HCT116 (cell line): Measurements from ENCODE around the gene MYOM1. TPM values are rescaled to one million over a fixed set of nuclear protein-coding genes. Genes with fewer than 3 reads are reported as not detected.

ENCODE experiments used
- ATAC-seq: fragments of 200-7000 bp; cut with Tn5 transposase; 2 replicates; pipeline ENCODE4 v1.9.1; 2020; ENCODE audit warnings: mild to moderate bottlenecking, moderate library complexity
- BruUV-seq: library from RNA; stranded (reverse); fragments of 400-500 nt; replicated peaks from 2 replicates; lab custom pipeline; 2021; lab: Mats Ljungman, UMichigan
- CTCF ChIA-PET: fragments of 300-600 bp; sonication (Branson Sonifier 250); formaldehyde crosslinking; loops from one replicate; lab custom pipeline; 2021; ENCODE audit warnings: antibody characterized with exemption; lab: Charles Lee
- POLR2A ChIA-PET: fragments of 300-600, 350-600 bp; sonication (Branson Sonifier 250); formaldehyde crosslinking; loops from one replicate; lab custom pipeline; 2021; ENCODE audit warnings: antibody characterized with exemption; lab: Charles Lee
- RAD21 ChIA-PET, 2 experiments: fragments of 300-600 bp; sonication (Branson Sonifier 250); formaldehyde crosslinking; loops; one replicate each; lab custom pipeline; 2023; ENCODE audit warnings: low total read pairs in 2 of 2; ENCODE audit not compliant: uncharacterized antibody in 2 of 2, unreplicated experiment in 2 of 2, low non-redundant PET in 1 of 2; lab: Charles Lee
- DNase-seq: peaks from one replicate; pipeline ENCODE4 v3.0.0-alpha.2; 2010; ENCODE audit warnings: low read depth, low spot score
- H2AFZ ChIP-seq: fragments of 200-600 bp; shearing (Covaris generic), sonication (generic); 2 replicates; pipeline ENCODE4 v1.6.1; 2017; ENCODE audit warnings: low read depth, mixed run types, mixed read lengths, antibody characterized with exemption, low read length; ENCODE audit not compliant: poor library complexity, severe bottlenecking
- H3K27ac ChIP-seq: 2 replicates; pipeline ENCODE4 v1.5.1; 2012; ENCODE audit warnings: low read depth, low read length
- H3K27me3 ChIP-seq: fragments of 200-600 bp; sonication (generic); 2 replicates; pipeline ENCODE4 v1.6.1; 2016; ENCODE audit warnings: mixed run types, low read length, mixed read lengths; ENCODE audit not compliant: insufficient read depth
- H3K36me3 ChIP-seq, 2 experiments: fragments of 200-500 bp in 1 of 2; fragments of 200-600 bp in 1 of 2; sonication (Bioruptor generic) in 1 of 2; sonication (generic) in 1 of 2; 2 replicates each; pipeline versions ENCODE4 v1.5.1 to v1.6.1; 2014 to 2016; ENCODE audit warnings: low read length in 2 of 2, inconsistent platforms in 1 of 2, mixed read lengths in 1 of 2, mixed run types in 1 of 2; ENCODE audit not compliant: insufficient read depth in 2 of 2, control insufficient read depth in 1 of 2
- H3K4me1 ChIP-seq, 2 experiments: fragments of 200-600 bp in 1 of 2; sonication (generic) in 1 of 2; 2 replicates each; pipeline versions ENCODE4 v1.5.1 to v1.6.1; 2012 to 2017; ENCODE audit warnings: low read length in 2 of 2, inconsistent platforms in 1 of 2, mild to moderate bottlenecking in 1 of 2, mixed read lengths in 1 of 2, mixed run types in 1 of 2, moderate library complexity in 1 of 2; ENCODE audit not compliant: insufficient read depth in 2 of 2, control insufficient read depth in 1 of 2
- H3K4me2 ChIP-seq: fragments of 200-600 bp; sonication (generic); 2 replicates; pipeline ENCODE4 v1.6.1; 2017; ENCODE audit warnings: mixed run types, low read length, mixed read lengths
- H3K4me3 ChIP-seq, 2 experiments: fragments of 200-600 bp in 1 of 2; sonication (generic) in 1 of 2; replicated peaks in 1 of 2; 2 replicates each; pipeline ENCODE4 v1.5.1; 2011 to 2016; ENCODE audit warnings: low read length in 2 of 2, control low read depth in 1 of 2, low read depth in 1 of 2, mild to moderate bottlenecking in 1 of 2, mixed read lengths in 1 of 2, mixed run types in 1 of 2
- H3K79me2 ChIP-seq: fragments of 200-600 bp; sonication (generic); 2 replicates; pipeline ENCODE4 v1.6.1; 2017; ENCODE audit warnings: mild to moderate bottlenecking, mixed run types, low read length, moderate library complexity, mixed read lengths; ENCODE audit not compliant: insufficient read depth
- H3K9ac ChIP-seq: fragments of 200-600 bp; sonication (generic); 2 replicates; pipeline ENCODE4 v1.6.1; 2016; ENCODE audit warnings: low read length, mixed read lengths
- H3K9me2 ChIP-seq: fragments of 200-600 bp; sonication (generic), shearing (Covaris generic); 2 replicates; pipeline ENCODE4 v1.6.1; 2017; ENCODE audit warnings: mixed run types, mild to moderate bottlenecking, moderate library complexity; ENCODE audit not compliant: insufficient read depth
- H3K9me3 ChIP-seq, 2 experiments: fragments of 200-500 bp in 1 of 2; fragments of 200-600 bp in 1 of 2; sonication (Bioruptor generic) in 1 of 2; sonication (generic) in 1 of 2; 2 replicates each; pipeline ENCODE4 v1.6.1; 2014 to 2017; ENCODE audit warnings: low read length in 2 of 2, mixed read lengths in 2 of 2, inconsistent platforms in 1 of 2, low read depth in 1 of 2, mild to moderate bottlenecking in 1 of 2, mixed run types in 1 of 2, moderate library complexity in 1 of 2; ENCODE audit not compliant: control insufficient read depth in 1 of 2, insufficient read depth in 1 of 2
- H4K20me1 ChIP-seq: fragments of 200-600 bp; sonication (generic), shearing (Covaris generic); 2 replicates; pipeline ENCODE4 v1.6.1; 2017; ENCODE audit warnings: mixed run types, mild to moderate bottlenecking, moderate library complexity; ENCODE audit not compliant: insufficient read depth
- CBX3 ChIP-seq: IDR thresholded peaks from 2 replicates; pipeline ENCODE4 v1.6.1; 2012; ENCODE audit warnings: low read depth
- EGR1 ChIP-seq: IDR thresholded peaks from 2 replicates; pipeline ENCODE4 v1.6.1; 2012; ENCODE audit warnings: low read depth
- ELF1 ChIP-seq: IDR thresholded peaks from 2 replicates; pipeline ENCODE4 v1.6.1; 2012; ENCODE audit warnings: low read depth, borderline replicate concordance
- EZH2 ChIP-seq: fragments of 200-600 bp; sonication (generic); IDR thresholded peaks from 2 replicates; pipeline ENCODE4 v1.6.1; 2017; ENCODE audit warnings: antibody characterized with exemption, mixed run types
- FOSL1 ChIP-seq: IDR thresholded peaks from 2 replicates; pipeline ENCODE4 v1.6.1; 2012; ENCODE audit warnings: low read depth
- JUND ChIP-seq: IDR thresholded peaks from 2 replicates; pipeline ENCODE4 v1.6.1; 2012
- MAX ChIP-seq: IDR thresholded peaks from 2 replicates; pipeline ENCODE4 v1.6.1; 2012
- POLR2AphosphoS5 ChIP-seq: IDR thresholded peaks from 2 replicates; pipeline ENCODE4 v1.6.1; 2011; ENCODE audit warnings: mild to moderate bottlenecking, low read depth, low read length, moderate library complexity
- RAD21 ChIP-seq: IDR thresholded peaks from 2 replicates; pipeline ENCODE4 v1.6.1; 2012; ENCODE audit warnings: low read depth, mild to moderate bottlenecking
- SRF ChIP-seq: IDR thresholded peaks from 2 replicates; pipeline ENCODE4 v1.6.1; 2012; ENCODE audit warnings: low read depth
- TCF7L2 ChIP-seq: IDR thresholded peaks from 2 replicates; pipeline ENCODE4 v1.7.0; 2011; ENCODE audit warnings: borderline replicate concordance, inconsistent platforms; ENCODE audit not compliant: insufficient read depth, insufficient read length; ENCODE audit errors: extremely low read depth
- ZFX ChIP-seq: fragments of 450-650 bp; IDR thresholded peaks from 2 replicates; pipeline ENCODE4 v1.6.1; 2017
- intact Hi-C: fragments of 100-400 bp; cut with micrococcal nuclease; formaldehyde crosslinking; loops from 2 replicates; pipeline ENCODE4 v1.10.0; 2022
- total RNA-seq: library from RNA; stranded (reverse); gene quantifications from one replicate; pipeline ENCODE4 v1.2.1, GENCODE V29; 2021; ENCODE audit not compliant: unreplicated experiment
- TF ChIP-seq, protein P1 (sequence below), 3 experiments: fragments of 200-600 bp in 1 of 3; sonication (generic) in 1 of 3; IDR thresholded peaks in 2 of 3; conservative IDR thresholded peaks in 1 of 3; 2 replicates each; pipeline ENCODE4 v1.5.1; 2012 to 2017; ENCODE audit warnings: low read depth in 2 of 3, low read length in 2 of 3, antibody characterized with exemption in 1 of 3, borderline replicate concordance in 1 of 3, control low read depth in 1 of 3, mild to moderate bottlenecking in 1 of 3, mixed read lengths in 1 of 3, mixed run types in 1 of 3, moderate library complexity in 1 of 3; ENCODE audit not compliant: insufficient read depth in 1 of 3
- TF ChIP-seq, protein P2 (sequence below): IDR thresholded peaks from 2 replicates; pipeline ENCODE4 v1.6.1; 2011; ENCODE audit warnings: mild to moderate bottlenecking, low read length, moderate library complexity; ENCODE audit not compliant: insufficient replicate concordance; ENCODE audit errors: extremely low read depth

The MYOM1 gene
- total RNA-seq, 1 experiment from 2014 or later = 0.52 TPM

DNA sequence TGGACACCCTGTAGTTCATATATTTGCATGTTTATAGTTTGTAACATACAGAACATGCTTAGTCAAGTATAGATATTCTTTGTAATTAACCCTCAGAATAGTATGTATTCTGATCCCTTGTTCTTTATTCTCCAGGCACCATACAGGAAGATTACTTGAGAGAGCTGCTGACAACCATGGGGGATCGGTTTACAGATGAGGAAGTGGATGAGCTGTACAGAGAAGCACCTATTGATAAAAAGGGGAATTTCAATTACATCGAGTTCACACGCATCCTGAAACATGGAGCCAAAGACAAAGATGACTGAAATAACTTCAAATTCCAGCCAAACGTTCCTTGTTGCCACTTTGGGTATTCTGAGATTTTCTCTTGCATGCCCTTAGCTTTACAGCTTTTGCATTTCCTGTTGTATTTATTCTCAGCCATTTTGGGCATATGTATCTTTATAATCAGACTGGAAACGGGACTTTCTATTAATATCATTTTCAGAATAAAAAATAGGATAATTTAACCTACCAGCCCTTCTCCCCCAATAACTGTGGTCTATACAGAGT lies 35.9 kb upstream of the MYOM1 start:
- no peak for TF ChIP-seq EGR1
- Histone ChIP-seq H3K27me3 (no peaks in the 10 kb centered on the region), H3K79me2 (peaks cover 40% of the 10 kb centered on the region), H3K36me3 (peaks cover 42 to 52% of the 10 kb centered on the region in 2 experiments; a peak in 3 of 4 replicates), H3K4me2 (no peak overlapping the region), H3K27ac (no peak overlapping the region), H2AFZ (no peak overlapping the region), H3K4me1 (peaks cover 19 to 23% of the 10 kb centered on the region in 2 experiments), H3K9ac (no peak overlapping the region), H3K4me3 (no peak overlapping the region), H4K20me1 (no peaks in the 10 kb centered on the region), H3K9me3 (no peaks in the 10 kb centered on the region), H3K9me2 (no peaks in the 10 kb centered on the region)
- no TSS peak for BruUV-seq
- intact Hi-C loops = no loop called here
- no peak for ATAC-seq
- POLR2A ChIA-PET = no interaction called here
- RAD21 ChIA-PET = no interaction called here
- DNase-seq = no peak
- CTCF ChIA-PET = no interaction called here

DNA sequence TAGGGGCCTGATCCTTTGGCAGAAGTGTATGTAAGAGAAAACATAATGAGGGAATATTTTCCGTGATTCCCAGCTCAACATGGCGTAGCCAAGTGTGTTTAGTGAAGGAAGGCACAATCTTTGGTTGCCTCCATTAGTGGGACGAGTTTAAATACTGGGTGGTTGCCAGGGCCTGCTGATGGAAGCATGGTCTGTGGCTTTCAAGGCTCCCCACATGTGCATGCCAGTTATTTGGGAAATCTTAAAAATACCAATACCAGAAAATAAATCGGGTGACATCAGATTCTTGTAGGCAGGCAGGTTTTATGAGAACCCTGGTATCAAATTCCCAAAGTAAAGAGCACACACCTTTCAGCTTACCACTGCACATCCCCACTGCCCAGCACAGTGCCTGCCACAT lies 35.0 kb upstream of the MYOM1 start:
- intact Hi-C loops = no loop called here
- ATAC-seq = no peak
- Histone ChIP-seq H3K27ac (no peak overlapping the region), H3K4me3 (no peak overlapping the region), H2AFZ (no peak overlapping the region), H4K20me1 (no peaks in the 10 kb centered on the region), H3K9me2 (no peaks in the 10 kb centered on the region), H3K79me2 (peaks cover 49% of the 10 kb centered on the region), H3K4me1 (peaks cover 22 to 24% of the 10 kb centered on the region in 2 experiments), H3K36me3 (peaks cover 42 to 52% of the 10 kb centered on the region in 2 experiments; a peak in 3 of 4 replicates), H3K9ac (no peak overlapping the region), H3K4me2 (no peak overlapping the region)
- DNase-seq = no peak
- ChIA-PET POLR2A (no interaction called here), CTCF (no interaction called here), RAD21 (no interaction called here)
- TF ChIP-seq EZH2 (no peak), MAX (no peak), SRF (no peak), FOSL1 (no peak), RAD21 (no peak), TCF7L2 (no peak), ELF1 (no peak), JUND (no peak), ZFX (no peak), POLR2AphosphoS5 (no peak), CBX3 (no peak)
- TF ChIP-seq, protein P1, sequence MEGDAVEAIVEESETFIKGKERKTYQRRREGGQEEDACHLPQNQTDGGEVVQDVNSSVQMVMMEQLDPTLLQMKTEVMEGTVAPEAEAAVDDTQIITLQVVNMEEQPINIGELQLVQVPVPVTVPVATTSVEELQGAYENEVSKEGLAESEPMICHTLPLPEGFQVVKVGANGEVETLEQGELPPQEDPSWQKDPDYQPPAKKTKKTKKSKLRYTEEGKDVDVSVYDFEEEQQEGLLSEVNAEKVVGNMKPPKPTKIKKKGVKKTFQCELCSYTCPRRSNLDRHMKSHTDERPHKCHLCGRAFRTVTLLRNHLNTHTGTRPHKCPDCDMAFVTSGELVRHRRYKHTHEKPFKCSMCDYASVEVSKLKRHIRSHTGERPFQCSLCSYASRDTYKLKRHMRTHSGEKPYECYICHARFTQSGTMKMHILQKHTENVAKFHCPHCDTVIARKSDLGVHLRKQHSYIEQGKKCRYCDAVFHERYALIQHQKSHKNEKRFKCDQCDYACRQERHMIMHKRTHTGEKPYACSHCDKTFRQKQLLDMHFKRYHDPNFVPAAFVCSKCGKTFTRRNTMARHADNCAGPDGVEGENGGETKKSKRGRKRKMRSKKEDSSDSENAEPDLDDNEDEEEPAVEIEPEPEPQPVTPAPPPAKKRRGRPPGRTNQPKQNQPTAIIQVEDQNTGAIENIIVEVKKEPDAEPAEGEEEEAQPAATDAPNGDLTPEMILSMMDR (IDR thresholded peaks at IDR 0.05 in 2 of 3, conservative IDR thresholded peaks at IDR 0.05 in 1 of 3; ENCODE audit: borderline replicate concordance in 1 of 3, insufficient read depth in 1 of 3, low read depth in 2 of 3, low read length in 2 of 3) = no peak
- TF ChIP-seq, protein P2, sequence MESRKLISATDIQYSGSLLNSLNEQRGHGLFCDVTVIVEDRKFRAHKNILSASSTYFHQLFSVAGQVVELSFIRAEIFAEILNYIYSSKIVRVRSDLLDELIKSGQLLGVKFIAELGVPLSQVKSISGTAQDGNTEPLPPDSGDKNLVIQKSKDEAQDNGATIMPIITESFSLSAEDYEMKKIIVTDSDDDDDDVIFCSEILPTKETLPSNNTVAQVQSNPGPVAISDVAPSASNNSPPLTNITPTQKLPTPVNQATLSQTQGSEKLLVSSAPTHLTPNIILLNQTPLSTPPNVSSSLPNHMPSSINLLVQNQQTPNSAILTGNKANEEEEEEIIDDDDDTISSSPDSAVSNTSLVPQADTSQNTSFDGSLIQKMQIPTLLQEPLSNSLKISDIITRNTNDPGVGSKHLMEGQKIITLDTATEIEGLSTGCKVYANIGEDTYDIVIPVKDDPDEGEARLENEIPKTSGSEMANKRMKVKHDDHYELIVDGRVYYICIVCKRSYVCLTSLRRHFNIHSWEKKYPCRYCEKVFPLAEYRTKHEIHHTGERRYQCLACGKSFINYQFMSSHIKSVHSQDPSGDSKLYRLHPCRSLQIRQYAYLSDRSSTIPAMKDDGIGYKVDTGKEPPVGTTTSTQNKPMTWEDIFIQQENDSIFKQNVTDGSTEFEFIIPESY = no peak
- TF ChIP-seq, all 23 proteins: peak for 0
- Histone ChIP-seq H3K27me3 (no peaks in the 10 kb centered on the region), H3K9me3 (no peaks in the 10 kb centered on the region)
- no TSS peak for BruUV-seq
